Measurements from ENCODE around the gene ZBTB39.

Gene ZBTB39

GRCh38 chr12:57044468-57044867 is 38.1 kb upstream of the ZBTB39 start:
- Histone ChIP-seq H3K9me3 (ENCODE audit: control extremely low read depth in 1 of 5, control insufficient read depth in 4 of 5, insufficient read depth in 2 of 5, low read depth in 1 of 5, low read length in 4 of 5) (no peaks in the 10 kb centered on the region), H3K4me3 (ENCODE audit: control insufficient read depth in 1 of 7, extremely low read depth in 1 of 7, insufficient read depth in 4 of 7, low read depth in 2 of 7, low read length in 6 of 7) (no peak overlapping the region), H3K27ac (ENCODE audit: insufficient read depth in 1 of 2, low read depth in 1 of 2, low read length in 2 of 2, poor library complexity in 1 of 2, severe bottlenecking in 2 of 2) (no peak overlapping the region), H3K4me1 (ENCODE audit: control extremely low read depth in 1 of 4, control insufficient read depth in 4 of 4, insufficient read depth in 4 of 4, low read length in 3 of 4) (peaks cover 0 to 36% (median 7%) of the 10 kb centered on the region in 4 experiments), H3K36me3 (ENCODE audit: control insufficient read depth in 4 of 4, insufficient read depth in 4 of 4, low read length in 3 of 4) (no peaks in the 10 kb centered on the region), H3K27me3 (replicated peaks in 2 of 5; ENCODE audit: control insufficient read depth in 4 of 5, insufficient read depth in 5 of 5, low read length in 4 of 5) (no peaks in the 10 kb centered on the region)
- DNase-seq = no peak
- CTCF ChIA-PET = interaction anchor here (0.7 to 2.1 kb wide), 6 partner anchors 11 to 68 kb away, joined by 3 to 8 read pairs (median 3); partner anchors contain the start of gene TAC3
- 100% methylated on average over 2 of the region's 6 CpGs for WGBS (ENCODE audit: insufficient coverage)
- POLR2A ChIA-PET = interaction anchor here (1.3 kb wide), 1 partner anchor 13 kb away, joined by 3 read pairs; no protein-coding TSS in a partner anchor

GRCh38 chr12:57042695-57043094 is 36.3 kb upstream of the ZBTB39 start:
- CTCF ChIA-PET = interaction anchor here (1.5 to 8.3 kb wide), 4 partner anchors 10 to 17 kb away, joined by 3 to 56 read pairs (median 6); no protein-coding TSS in a partner anchor
- no peak for DNase-seq
- no peaks in the 10 kb centered on the region for H3K36me3 ChIP-seq (ENCODE audit: control insufficient read depth in 4 of 4, insufficient read depth in 4 of 4, low read length in 3 of 4)
- H3K4me1 ChIP-seq (ENCODE audit: control extremely low read depth in 1 of 4, control insufficient read depth in 4 of 4, insufficient read depth in 4 of 4, low read length in 3 of 4) = peaks cover 0 to 24% (median 3%) of the 10 kb centered on the region in 4 experiments
- no peaks in the 10 kb centered on the region for H3K9me3 ChIP-seq (ENCODE audit: control extremely low read depth in 1 of 5, control insufficient read depth in 4 of 5, insufficient read depth in 2 of 5, low read depth in 1 of 5, low read length in 4 of 5)
- 100% methylated on average over 2 of the region's 2 CpGs for WGBS (ENCODE audit: insufficient coverage)
- no peak overlapping the region for H3K27ac ChIP-seq (ENCODE audit: insufficient read depth in 1 of 2, low read depth in 1 of 2, low read length in 2 of 2, poor library complexity in 1 of 2, severe bottlenecking in 2 of 2)
- no peak overlapping the region for H3K4me3 ChIP-seq (ENCODE audit: control insufficient read depth in 1 of 7, extremely low read depth in 1 of 7, insufficient read depth in 4 of 7, low read depth in 2 of 7, low read length in 6 of 7)
- no peaks in the 10 kb centered on the region for H3K27me3 ChIP-seq (replicated peaks in 2 of 5; ENCODE audit: control insufficient read depth in 4 of 5, insufficient read depth in 5 of 5, low read length in 4 of 5)
- POLR2A ChIA-PET = no interaction called here

GRCh38 chr12:57040750-57041149 is 34.4 kb upstream of the ZBTB39 start:
- Histone ChIP-seq H3K27me3 (replicated peaks in 2 of 5; ENCODE audit: control insufficient read depth in 4 of 5, insufficient read depth in 5 of 5, low read length in 4 of 5) (no peaks in the 10 kb centered on the region), H3K9me3 (ENCODE audit: control extremely low read depth in 1 of 5, control insufficient read depth in 4 of 5, insufficient read depth in 2 of 5, low read depth in 1 of 5, low read length in 4 of 5) (no peaks in the 10 kb centered on the region), H3K36me3 (ENCODE audit: control insufficient read depth in 4 of 4, insufficient read depth in 4 of 4, low read length in 3 of 4) (no peaks in the 10 kb centered on the region), H3K27ac (ENCODE audit: insufficient read depth in 1 of 2, low read depth in 1 of 2, low read length in 2 of 2, poor library complexity in 1 of 2, severe bottlenecking in 2 of 2) (no peak overlapping the region), H3K4me1 (ENCODE audit: control extremely low read depth in 1 of 4, control insufficient read depth in 4 of 4, insufficient read depth in 4 of 4, low read length in 3 of 4) (peaks cover 0 to 8% (median 0%) of the 10 kb centered on the region in 4 experiments), H3K4me3 (ENCODE audit: control insufficient read depth in 1 of 7, extremely low read depth in 1 of 7, insufficient read depth in 4 of 7, low read depth in 2 of 7, low read length in 6 of 7) (no peak overlapping the region)
- ChIA-PET POLR2A (interaction anchor here (1.0 kb wide), 1 partner anchor 19 kb away, joined by 4 read pairs; no protein-coding TSS in a partner anchor), CTCF (interaction anchor here (1.1 to 8.3 kb wide), 6 partner anchors 9 to 83 kb away, joined by 3 to 56 read pairs (median 6); partner anchors contain the start of gene MYO1A)
- 33% methylated on average over 2 of the region's 2 CpGs for WGBS (ENCODE audit: insufficient coverage)
- no peak for DNase-seq

GRCh38 chr12:57040211-57040610 is 33.9 kb upstream of the ZBTB39 start:
- POLR2A ChIA-PET = interaction anchor here (1.0 kb wide), 1 partner anchor 19 kb away, joined by 4 read pairs; no protein-coding TSS in a partner anchor
- 100% methylated on average over 1 of the region's 4 CpGs for WGBS (ENCODE audit: insufficient coverage)
- H3K27me3 ChIP-seq (replicated peaks in 2 of 5; ENCODE audit: control insufficient read depth in 4 of 5, insufficient read depth in 5 of 5, low read length in 4 of 5) = no peaks in the 10 kb centered on the region

GRCh38 chr12:57039016-57039798 is 32.9 kb upstream of the ZBTB39 start:
- ChIA-PET CTCF (interaction anchor here (0.6 to 8.3 kb wide), 6 partner anchors 21 to 36 kb away, joined by 3 to 56 read pairs (median 4); no protein-coding TSS in a partner anchor), POLR2A (no interaction called here)
- peaks cover 0 to 8% (median 0%) of the 10 kb centered on the region in 4 experiments for H3K4me1 ChIP-seq (ENCODE audit: control extremely low read depth in 1 of 4, control insufficient read depth in 4 of 4, insufficient read depth in 4 of 4, low read length in 3 of 4)
- H3K4me3 ChIP-seq (ENCODE audit: control insufficient read depth in 1 of 7, extremely low read depth in 1 of 7, insufficient read depth in 4 of 7, low read depth in 2 of 7, low read length in 6 of 7) = no peak overlapping the region
- 80% methylated on average over 5 of the region's 9 CpGs for WGBS (ENCODE audit: insufficient coverage)
- no peaks in the 10 kb centered on the region for H3K9me3 ChIP-seq (ENCODE audit: control extremely low read depth in 1 of 5, control insufficient read depth in 4 of 5, insufficient read depth in 2 of 5, low read depth in 1 of 5, low read length in 4 of 5)
- H3K27ac ChIP-seq (ENCODE audit: insufficient read depth in 1 of 2, low read depth in 1 of 2, low read length in 2 of 2, poor library complexity in 1 of 2, severe bottlenecking in 2 of 2) = no peak overlapping the region
- no peaks in the 10 kb centered on the region for H3K27me3 ChIP-seq (replicated peaks in 2 of 5; ENCODE audit: control insufficient read depth in 4 of 5, insufficient read depth in 5 of 5, low read length in 4 of 5)
- no peaks in the 10 kb centered on the region for H3K36me3 ChIP-seq (ENCODE audit: control insufficient read depth in 4 of 4, insufficient read depth in 4 of 4, low read length in 3 of 4)
- peak in 2 of 3 donors; percentile 31 to 49 for DNase-seq

More at GRCh38 chr12:57040211-57040610, 33.9 kb upstream of the ZBTB39 start:
- Histone ChIP-seq H3K4me1 (ENCODE audit: control extremely low read depth in 1 of 4, control insufficient read depth in 4 of 4, insufficient read depth in 4 of 4, low read length in 3 of 4) (peaks cover 0 to 8% (median 0%) of the 10 kb centered on the region in 4 experiments), H3K4me3 (ENCODE audit: control insufficient read depth in 1 of 7, extremely low read depth in 1 of 7, insufficient read depth in 4 of 7, low read depth in 2 of 7, low read length in 6 of 7) (no peak overlapping the region), H3K36me3 (ENCODE audit: control insufficient read depth in 4 of 4, insufficient read depth in 4 of 4, low read length in 3 of 4) (no peaks in the 10 kb centered on the region), H3K9me3 (ENCODE audit: control extremely low read depth in 1 of 5, control insufficient read depth in 4 of 5, insufficient read depth in 2 of 5, low read depth in 1 of 5, low read length in 4 of 5) (no peaks in the 10 kb centered on the region), H3K27ac (ENCODE audit: insufficient read depth in 1 of 2, low read depth in 1 of 2, low read length in 2 of 2, poor library complexity in 1 of 2, severe bottlenecking in 2 of 2) (no peak overlapping the region)
- no peak for DNase-seq
- CTCF ChIA-PET = interaction anchor here (1.2 to 8.3 kb wide), 5 partner anchors 10 to 37 kb away, joined by 3 to 56 read pairs (median 7); partner anchors contain the start of gene MYO1A

GRCh38 chr12:57037264-57037663 is 30.9 kb upstream of the ZBTB39 start:
- CTCF ChIA-PET = interaction anchor here (0.8 to 8.3 kb wide), 5 partner anchors 11 to 197 kb away, joined by 3 to 56 read pairs (median 5); partner anchors contain the start of gene MYO1A
- no peaks in the 10 kb centered on the region for H3K9me3 ChIP-seq (ENCODE audit: control extremely low read depth in 1 of 5, control insufficient read depth in 4 of 5, insufficient read depth in 2 of 5, low read depth in 1 of 5, low read length in 4 of 5)
- H3K4me3 ChIP-seq (ENCODE audit: control insufficient read depth in 1 of 7, extremely low read depth in 1 of 7, insufficient read depth in 4 of 7, low read depth in 2 of 7, low read length in 6 of 7) = no peak overlapping the region
- H3K27ac ChIP-seq (ENCODE audit: insufficient read depth in 1 of 2, low read depth in 1 of 2, low read length in 2 of 2, poor library complexity in 1 of 2, severe bottlenecking in 2 of 2) = no peak overlapping the region
- no peaks in the 10 kb centered on the region for H3K27me3 ChIP-seq (replicated peaks in 2 of 5; ENCODE audit: control insufficient read depth in 4 of 5, insufficient read depth in 5 of 5, low read length in 4 of 5)
- WGBS (ENCODE audit: insufficient coverage) = 100% methylated on average over 3 of the region's 3 CpGs
- peaks cover 0 to 8% (median 0%) of the 10 kb centered on the region in 4 experiments for H3K4me1 ChIP-seq (ENCODE audit: control extremely low read depth in 1 of 4, control insufficient read depth in 4 of 4, insufficient read depth in 4 of 4, low read length in 3 of 4)
- H3K36me3 ChIP-seq (ENCODE audit: control insufficient read depth in 4 of 4, insufficient read depth in 4 of 4, low read length in 3 of 4) = no peaks in the 10 kb centered on the region
- no peak for DNase-seq
- POLR2A ChIA-PET = no interaction called here

GRCh38 chr12:57033431-57033830 is 27.1 kb upstream of the ZBTB39 start:
- DNase-seq = no peak
- no peak overlapping the region for H3K4me3 ChIP-seq (ENCODE audit: control insufficient read depth in 1 of 7, extremely low read depth in 1 of 7, insufficient read depth in 4 of 7, low read depth in 2 of 7, low read length in 6 of 7)
- H3K36me3 ChIP-seq (ENCODE audit: control insufficient read depth in 4 of 4, insufficient read depth in 4 of 4, low read length in 3 of 4) = no peaks in the 10 kb centered on the region
- no peak overlapping the region for H3K27ac ChIP-seq (ENCODE audit: insufficient read depth in 1 of 2, low read depth in 1 of 2, low read length in 2 of 2, poor library complexity in 1 of 2, severe bottlenecking in 2 of 2)
- ChIA-PET POLR2A (no interaction called here), CTCF (interaction anchor here (1.0 to 2.1 kb wide), 7 partner anchors 10 to 139 kb away, joined by 3 to 8 read pairs (median 6); no protein-coding TSS in a partner anchor)
- H3K9me3 ChIP-seq (ENCODE audit: control extremely low read depth in 1 of 5, control insufficient read depth in 4 of 5, insufficient read depth in 2 of 5, low read depth in 1 of 5, low read length in 4 of 5) = no peaks in the 10 kb centered on the region
- WGBS (ENCODE audit: insufficient coverage) = 100% methylated on average over 2 of the region's 3 CpGs
- H3K27me3 ChIP-seq (replicated peaks in 2 of 5; ENCODE audit: control insufficient read depth in 4 of 5, insufficient read depth in 5 of 5, low read length in 4 of 5) = no peaks in the 10 kb centered on the region
- H3K4me1 ChIP-seq (ENCODE audit: control extremely low read depth in 1 of 4, control insufficient read depth in 4 of 4, insufficient read depth in 4 of 4, low read length in 3 of 4) = peaks cover 5 to 16% (median 15%) of the 10 kb centered on the region in 4 experiments

Measured in common myeloid progenitor, CD34-positive (primary cell).